LNCaP clone FGC (cell line): ENCODE results near the gene VGLL4.

Experiments used
- DNase-seq: peaks from one replicate; pipeline ENCODE4 v3.0.0-alpha.2; 2011; ENCODE audit warnings: low read depth
- H3K4me3 ChIP-seq: 2 replicates; pipeline ENCODE4 v1.5.1; 2011; ENCODE audit warnings: mild to moderate bottlenecking, low read depth, low read length, control low read depth
- CTCF ChIP-seq: IDR thresholded peaks from 2 replicates; pipeline ENCODE4 v1.5.1; 2012; ENCODE audit warnings: mild to moderate bottlenecking; ENCODE audit not compliant: control insufficient read depth, insufficient read depth; ENCODE audit errors: extremely low read depth

VGLL4 gene

DNA sequence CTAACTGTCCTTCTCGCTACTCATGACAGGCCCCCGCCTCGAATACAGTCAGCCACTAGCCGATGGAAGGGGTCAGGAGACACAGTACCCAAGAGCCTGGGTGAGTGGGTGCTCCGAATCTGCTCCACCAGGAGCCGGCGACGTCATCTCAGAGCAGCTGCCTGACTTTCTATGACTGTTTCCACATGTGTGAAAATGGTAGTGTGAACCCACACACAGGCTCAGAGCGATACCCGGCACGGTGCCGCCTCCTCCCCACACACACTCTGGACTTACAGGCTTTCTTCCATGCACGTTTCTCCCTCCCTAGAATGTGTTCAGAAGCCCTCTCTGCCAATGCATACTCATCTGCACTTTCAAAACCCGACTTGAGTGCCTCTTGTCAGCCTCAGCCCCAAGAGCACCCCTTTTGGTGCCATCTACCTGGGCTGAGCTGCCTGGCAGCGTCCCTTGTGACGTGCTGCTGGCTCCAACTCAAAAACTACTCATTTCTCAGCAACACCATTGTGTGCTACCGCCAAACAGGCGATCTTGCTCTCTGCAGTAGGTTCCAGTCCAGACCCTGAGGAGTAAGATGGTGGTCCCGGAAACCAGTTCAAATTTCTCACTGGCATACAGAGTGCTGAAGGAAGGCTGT lies 29.7 kb downstream of the VGLL4 start:
- no peak for DNase-seq
- TF ChIP-seq CTCF: no peak
- H3K4me3 ChIP-seq: no peak overlapping the region

GRCh38 chr3:11613319-11613718 lies 30.4 kb downstream of the VGLL4 start:
- TF ChIP-seq CTCF: no peak
- DNase-seq: no peak

GRCh38 chr3:11612515-11613188 lies 31.1 kb downstream of the VGLL4 start:
- no peak for DNase-seq
- no peak for TF ChIP-seq CTCF

More at GRCh38 chr3:11613319-11613718, 30.4 kb downstream of the VGLL4 start:
- no peak overlapping the region for H3K4me3 ChIP-seq

DNA sequence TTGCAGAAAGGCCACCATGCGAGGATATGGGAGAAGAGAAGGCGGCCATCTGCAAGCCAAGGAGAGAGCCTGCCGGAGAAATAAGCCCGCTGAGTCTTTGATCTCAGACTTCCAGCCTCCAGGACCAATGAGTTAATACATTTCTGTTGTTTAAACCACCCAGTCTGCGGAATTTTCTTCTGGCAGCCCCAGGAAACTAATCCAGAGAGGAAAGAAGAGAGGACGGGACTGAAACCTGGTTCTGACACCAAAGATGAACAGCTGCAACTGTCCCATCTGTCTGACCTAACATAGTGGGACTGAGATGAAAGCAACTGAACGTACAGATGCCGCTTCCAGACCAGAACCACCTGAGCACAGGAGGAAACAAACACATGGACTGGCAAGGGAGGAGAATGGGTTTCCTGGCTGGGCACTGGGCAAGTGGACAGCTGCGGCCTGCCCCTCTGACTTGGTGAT lies 32.3 kb downstream of the VGLL4 start:
- no peak for DNase-seq
- H3K4me3 ChIP-seq: no peak overlapping the region

More at GRCh38 chr3:11612515-11613188, 31.1 kb downstream of the VGLL4 start:
- H3K4me3 ChIP-seq: no peak overlapping the region

GRCh38 chr3:11610700-11611275 lies 32.9 kb downstream of the VGLL4 start:
- no peak for TF ChIP-seq CTCF

More for the DNA sequence above, 32.3 kb downstream of the VGLL4 start:
- no peak for TF ChIP-seq CTCF

GRCh38 chr3:11610044-11610671 lies 33.6 kb downstream of the VGLL4 start:
- no peak for TF ChIP-seq CTCF
- H3K4me3 ChIP-seq: no peak overlapping the region
- no peak for DNase-seq

More at GRCh38 chr3:11610700-11611275, 32.9 kb downstream of the VGLL4 start:
- H3K4me3 ChIP-seq: no peak overlapping the region
- DNase-seq: no peak
